CD14-positive monocyte (primary cell): ENCODE measurements around the gene SNAI1. TPM values are rescaled to one million over a fixed set of nuclear protein-coding genes. Genes with fewer than 3 reads are reported as not detected.

ENCODE experiments used
- DNase-seq, 3 donors: peaks; one replicate each; pipeline ENCODE4 v3.0.0-alpha.2; 2011 to 2022
- H2AFZ ChIP-seq: 2 replicates; pipeline ENCODE4 v1.6.0; 2012; ENCODE audit warnings: mild to moderate bottlenecking, low read depth, low read length, inconsistent platforms; ENCODE audit not compliant: insufficient read depth, poor library complexity, severe bottlenecking
- H3K27ac ChIP-seq, 2 donors: 1 replicate in 1 of 2; 2 replicates in 1 of 2; pipeline ENCODE4 v1.5.1; 2012 to 2013; ENCODE audit warnings: low read length in 2 of 2, control low read depth in 1 of 2, inconsistent platforms in 1 of 2, low read depth in 1 of 2, mild to moderate bottlenecking in 1 of 2
- H3K27me3 ChIP-seq, 2 donors: one replicate each; pipeline versions ENCODE4 v1.6.0 to v1.6.1; 2011 to 2013; ENCODE audit warnings: low read length in 2 of 2; ENCODE audit not compliant: control insufficient read depth in 2 of 2, insufficient read depth in 2 of 2
- H3K36me3 ChIP-seq, 2 donors: replicated peaks in 1 of 2; 1 replicate in 1 of 2; 2 replicates in 1 of 2; pipeline versions ENCODE4 v1.5.1 to v1.6.1; 2012 to 2013; ENCODE audit warnings: low read length in 2 of 2, control low read depth in 1 of 2, inconsistent platforms in 1 of 2, mild to moderate bottlenecking in 1 of 2; ENCODE audit not compliant: insufficient read depth in 2 of 2, control insufficient read depth in 1 of 2
- H3K4me1 ChIP-seq, 2 donors: 1 replicate in 1 of 2; 2 replicates in 1 of 2; pipeline versions ENCODE4 v1.5.1 to v1.6.1; 2012 to 2013; ENCODE audit warnings: low read length in 2 of 2, control low read depth in 1 of 2, inconsistent platforms in 1 of 2, mild to moderate bottlenecking in 1 of 2, moderate library complexity in 1 of 2; ENCODE audit not compliant: insufficient read depth in 2 of 2, control insufficient read depth in 1 of 2
- H3K4me2 ChIP-seq: replicated peaks from 2 replicates; pipeline ENCODE3; 2012; ENCODE audit warnings: low read length, moderate library complexity, mild to moderate bottlenecking; ENCODE audit not compliant: poor library complexity, severe bottlenecking; ENCODE audit errors: extremely low read depth
- H3K4me3 ChIP-seq, 3 experiments: fragments of 200-600 bp in 1 of 3; sonication (generic) in 1 of 3; replicated peaks in 1 of 3; 1 replicate in 2 of 3; 2 replicates in 1 of 3; pipeline ENCODE4 v1.5.1; 2011 to 2013; ENCODE audit warnings: low read length in 3 of 3, mild to moderate bottlenecking in 3 of 3, control low read depth in 2 of 3, low read depth in 2 of 3, inconsistent platforms in 1 of 3, moderate library complexity in 1 of 3
- H3K79me2 ChIP-seq: 2 replicates; pipeline ENCODE4 v1.6.0; 2012; ENCODE audit warnings: mild to moderate bottlenecking, control low read depth, inconsistent platforms, low read length, moderate library complexity; ENCODE audit not compliant: insufficient read depth
- H3K9ac ChIP-seq: 2 replicates; pipeline ENCODE4 v1.6.0; 2017; ENCODE audit warnings: low read length, mild to moderate bottlenecking; ENCODE audit not compliant: insufficient read depth, poor library complexity, severe bottlenecking
- H3K9me3 ChIP-seq, 2 donors: replicated peaks in 1 of 2; 1 replicate in 1 of 2; 2 replicates in 1 of 2; pipeline versions ENCODE4 v1.5.1 to v1.6.1; 2012 to 2013; ENCODE audit warnings: low read length in 2 of 2, control low read depth in 1 of 2; ENCODE audit not compliant: control insufficient read depth in 1 of 2, insufficient read depth in 1 of 2
- H4K20me1 ChIP-seq: 2 replicates; pipeline ENCODE4 v1.6.0; 2012; ENCODE audit warnings: mild to moderate bottlenecking, low read length, control low read depth, moderate library complexity; ENCODE audit not compliant: insufficient read depth
- H3K27ac Mint-ChIP-seq, 7 donors: one replicate each; pipeline ENCODE4 v1.8.0; 2020; ENCODE audit warnings: mild to moderate bottlenecking in 7 of 7, mixed read lengths in 7 of 7, moderate library complexity in 6 of 7, inconsistent platforms in 2 of 7
- H3K27me3 Mint-ChIP-seq, 3 donors: one replicate each; pipeline ENCODE4 v1.8.0; 2021 to 2022; ENCODE audit warnings: low read depth in 3 of 3, mild to moderate bottlenecking in 3 of 3, mixed read lengths in 3 of 3, moderate library complexity in 3 of 3, inconsistent platforms in 1 of 3
- H3K36me3 Mint-ChIP-seq, 2 donors: one replicate each; pipeline ENCODE4 v1.8.0; 2020; ENCODE audit warnings: mixed read lengths in 2 of 2, inconsistent platforms in 1 of 2, mild to moderate bottlenecking in 1 of 2
- H3K4me1 Mint-ChIP-seq: one replicate; pipeline ENCODE4 v1.8.0; 2020; ENCODE audit warnings: mild to moderate bottlenecking, mixed read lengths
- H3K4me3 Mint-ChIP-seq, 2 donors: one replicate each; pipeline ENCODE4 v1.8.0; 2020; ENCODE audit warnings: mild to moderate bottlenecking in 2 of 2, mixed read lengths in 2 of 2, moderate library complexity in 1 of 2
- H3K9me3 Mint-ChIP-seq, 7 donors: one replicate each; pipeline ENCODE4 v1.8.0; 2020 to 2022; ENCODE audit warnings: mixed read lengths in 7 of 7, mild to moderate bottlenecking in 6 of 7, moderate library complexity in 6 of 7, inconsistent platforms in 2 of 7
- CTCF ChIP-seq: fragments of 200-600 bp; IDR thresholded peaks from one replicate; pipeline ENCODE4 v1.8.0; 2022; ENCODE audit warnings: antibody characterized with exemption, mild to moderate bottlenecking
- WGBS: methylation state at CpG from one replicate; pipeline ENCODE4 v1.1.5; 2013; ENCODE audit warnings: missing lambda C conversion rate; ENCODE audit not compliant: insufficient coverage; 5-methylcytosine and 5-hydroxymethylcytosine counted together
- intact Hi-C, 2 donors: fragments of 100-400 bp; cut with micrococcal nuclease; formaldehyde crosslinking; loops; one replicate each; pipeline versions ENCODE4 v1.15.0 to v1.15.1; 2023
- polyA plus RNA-seq, 3 donors: library from polyadenylated mRNA; depleted of rRNA in 1 of 3; unstranded in 2 of 3; stranded (reverse) in 1 of 3; fragments of 300-500 nt in 2 of 3; fragments of >200 nt in 1 of 3; fragmentation: Illumina TruSeq in 2 of 3; gene quantifications; 1 replicate in 2 of 3; 2 replicates in 1 of 3; pipeline ENCODE4 v1.2.3, GENCODE V29; 2012 to 2021

Gene SNAI1
- polyA plus RNA-seq, 3 donors: 2.4 to 181 (median 2.6) TPM

GRCh38 chr20:49937027-49937929 is 45.5 kb upstream of the SNAI1 start:
- no peak for TF ChIP-seq CTCF
- DNase-seq: peak in 2 of 3 donors; percentile 26 to 35
- H3K4me3 ChIP-seq: peak overlapping the region; percentile 82 to 93 (median 93)
- H3K9ac ChIP-seq: peak overlapping the region; percentile 95
- H3K27me3 ChIP-seq: no peaks in the 10 kb centered on the region
- H3K4me3 Mint-ChIP-seq: peak overlapping the region; percentile 94 to 98
- peak overlapping the region; percentile 88 for H2AFZ ChIP-seq
- peaks cover 0 to 5% (median 0%) of the 10 kb centered on the region in 7 donors for H3K9me3 Mint-ChIP-seq
- peak overlapping the region; percentile 90 to 97 for H3K27ac ChIP-seq
- peak overlapping the region; percentile 95 to 98 (median 97) for H3K27ac Mint-ChIP-seq
- 13% methylated on average over 12 of the region's 12 CpGs for WGBS
- peaks cover 57% of the 10 kb centered on the region for H4K20me1 ChIP-seq
- peaks cover 51% of the 10 kb centered on the region for H3K4me1 Mint-ChIP-seq
- peaks cover 17 to 35% of the 10 kb centered on the region in 2 donors for H3K36me3 ChIP-seq
- peak overlapping the region; percentile 91 for H3K4me2 ChIP-seq
- H3K27me3 Mint-ChIP-seq: peaks cover 0 to 2% (median 0%) of the 10 kb centered on the region in 3 donors
- H3K4me1 ChIP-seq: peaks cover 45 to 51% of the 10 kb centered on the region in 2 donors
- peaks cover 64% of the 10 kb centered on the region for H3K79me2 ChIP-seq
- peaks cover 25 to 31% of the 10 kb centered on the region in 2 donors for H3K36me3 Mint-ChIP-seq
- no peaks in the 10 kb centered on the region for H3K9me3 ChIP-seq
- intact Hi-C loops: loop anchor here in 1 of 2 donors (2.0 kb wide), 1 partner anchor 22 kb away; the partner anchor contains the start of gene SPATA2
